HL-60 (cell line): ENCODE measurements around the gene AANAT.

Experiments used
- GABPA ChIP-seq: IDR thresholded peaks from 2 replicates; pipeline ENCODE4 v1.6.1; 2012; ENCODE audit warnings: low read depth
- POLR2AphosphoS5 ChIP-seq: IDR thresholded peaks from 2 replicates; pipeline ENCODE4 v1.6.1; 2012; ENCODE audit warnings: low read depth
- SPI1 ChIP-seq: IDR thresholded peaks from 2 replicates; pipeline ENCODE4 v1.6.1; 2012; ENCODE audit warnings: low read depth, mild to moderate bottlenecking, borderline replicate concordance
- TF ChIP-seq, protein P1 (sequence below): IDR thresholded peaks from one replicate; pipeline ENCODE4 v1.5.1; 2011; ENCODE audit warnings: low read length, control low read depth, inconsistent platforms; ENCODE audit not compliant: insufficient read depth
- TF ChIP-seq, protein P2 (sequence below): IDR thresholded peaks from 2 replicates; pipeline ENCODE4 v1.6.1; 2012; ENCODE audit warnings: low read depth; ENCODE audit not compliant: insufficient replicate concordance

DNA sequence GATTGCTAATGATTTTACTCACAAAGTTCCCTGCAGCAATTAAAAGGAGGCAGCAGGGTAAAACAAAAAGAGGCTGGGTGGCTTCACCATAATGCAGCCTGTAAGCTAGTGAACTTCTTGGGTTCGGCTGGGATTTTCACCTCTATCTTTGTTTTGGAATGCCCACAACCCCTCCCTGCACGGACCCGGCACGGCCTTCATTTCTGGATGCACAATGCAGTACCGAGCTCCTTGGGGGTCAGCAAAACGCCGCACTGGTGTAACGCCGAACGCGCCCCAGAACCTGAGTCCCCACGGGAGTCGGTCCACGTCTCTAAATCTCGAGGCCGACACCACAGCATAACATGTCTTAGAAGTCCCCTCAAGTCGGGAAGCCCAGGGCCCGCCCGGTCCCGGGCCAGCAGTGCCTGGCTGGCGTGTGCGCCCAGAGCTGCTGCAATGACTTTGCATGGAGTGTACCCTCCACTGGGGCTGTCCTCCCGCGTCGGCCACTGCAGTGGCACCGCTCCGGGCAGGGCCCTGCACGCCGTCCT, 15.2 kb upstream of the AANAT start:
- TF ChIP-seq, protein P1, sequence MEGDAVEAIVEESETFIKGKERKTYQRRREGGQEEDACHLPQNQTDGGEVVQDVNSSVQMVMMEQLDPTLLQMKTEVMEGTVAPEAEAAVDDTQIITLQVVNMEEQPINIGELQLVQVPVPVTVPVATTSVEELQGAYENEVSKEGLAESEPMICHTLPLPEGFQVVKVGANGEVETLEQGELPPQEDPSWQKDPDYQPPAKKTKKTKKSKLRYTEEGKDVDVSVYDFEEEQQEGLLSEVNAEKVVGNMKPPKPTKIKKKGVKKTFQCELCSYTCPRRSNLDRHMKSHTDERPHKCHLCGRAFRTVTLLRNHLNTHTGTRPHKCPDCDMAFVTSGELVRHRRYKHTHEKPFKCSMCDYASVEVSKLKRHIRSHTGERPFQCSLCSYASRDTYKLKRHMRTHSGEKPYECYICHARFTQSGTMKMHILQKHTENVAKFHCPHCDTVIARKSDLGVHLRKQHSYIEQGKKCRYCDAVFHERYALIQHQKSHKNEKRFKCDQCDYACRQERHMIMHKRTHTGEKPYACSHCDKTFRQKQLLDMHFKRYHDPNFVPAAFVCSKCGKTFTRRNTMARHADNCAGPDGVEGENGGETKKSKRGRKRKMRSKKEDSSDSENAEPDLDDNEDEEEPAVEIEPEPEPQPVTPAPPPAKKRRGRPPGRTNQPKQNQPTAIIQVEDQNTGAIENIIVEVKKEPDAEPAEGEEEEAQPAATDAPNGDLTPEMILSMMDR, result no peak
- TF ChIP-seq GABPA, result no peak
- no peak for TF ChIP-seq POLR2AphosphoS5
- TF ChIP-seq, protein P2, sequence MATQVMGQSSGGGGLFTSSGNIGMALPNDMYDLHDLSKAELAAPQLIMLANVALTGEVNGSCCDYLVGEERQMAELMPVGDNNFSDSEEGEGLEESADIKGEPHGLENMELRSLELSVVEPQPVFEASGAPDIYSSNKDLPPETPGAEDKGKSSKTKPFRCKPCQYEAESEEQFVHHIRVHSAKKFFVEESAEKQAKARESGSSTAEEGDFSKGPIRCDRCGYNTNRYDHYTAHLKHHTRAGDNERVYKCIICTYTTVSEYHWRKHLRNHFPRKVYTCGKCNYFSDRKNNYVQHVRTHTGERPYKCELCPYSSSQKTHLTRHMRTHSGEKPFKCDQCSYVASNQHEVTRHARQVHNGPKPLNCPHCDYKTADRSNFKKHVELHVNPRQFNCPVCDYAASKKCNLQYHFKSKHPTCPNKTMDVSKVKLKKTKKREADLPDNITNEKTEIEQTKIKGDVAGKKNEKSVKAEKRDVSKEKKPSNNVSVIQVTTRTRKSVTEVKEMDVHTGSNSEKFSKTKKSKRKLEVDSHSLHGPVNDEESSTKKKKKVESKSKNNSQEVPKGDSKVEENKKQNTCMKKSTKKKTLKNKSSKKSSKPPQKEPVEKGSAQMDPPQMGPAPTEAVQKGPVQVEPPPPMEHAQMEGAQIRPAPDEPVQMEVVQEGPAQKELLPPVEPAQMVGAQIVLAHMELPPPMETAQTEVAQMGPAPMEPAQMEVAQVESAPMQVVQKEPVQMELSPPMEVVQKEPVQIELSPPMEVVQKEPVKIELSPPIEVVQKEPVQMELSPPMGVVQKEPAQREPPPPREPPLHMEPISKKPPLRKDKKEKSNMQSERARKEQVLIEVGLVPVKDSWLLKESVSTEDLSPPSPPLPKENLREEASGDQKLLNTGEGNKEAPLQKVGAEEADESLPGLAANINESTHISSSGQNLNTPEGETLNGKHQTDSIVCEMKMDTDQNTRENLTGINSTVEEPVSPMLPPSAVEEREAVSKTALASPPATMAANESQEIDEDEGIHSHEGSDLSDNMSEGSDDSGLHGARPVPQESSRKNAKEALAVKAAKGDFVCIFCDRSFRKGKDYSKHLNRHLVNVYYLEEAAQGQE, result no peak
- no peak for TF ChIP-seq SPI1
